SK-N-SH (cell line): Measurements from ENCODE around the gene SFXN3. TPM values are rescaled to one million over a fixed set of nuclear protein-coding genes. Genes with fewer than 3 reads are reported as not detected.

Source experiments
- CTCF ChIA-PET: fragments of 300-600, 350-600 bp; formaldehyde crosslinking; extraction: SDS; loops from one replicate; lab custom pipeline; 2021; lab: Yijun Ruan, JAX
- POLR2A ChIA-PET: fragments of 350-600 bp; sonication (Branson Sonifier 250); formaldehyde crosslinking; extraction: SDS; loops from one replicate; lab custom pipeline; 2020; ENCODE audit warnings: antibody characterized with exemption, inconsistent platforms; lab: Yijun Ruan, JAX
- DNase-seq: peaks from one replicate; pipeline ENCODE4 v3.0.0; 2012
- H2AFZ ChIP-seq: fragments of 200-600 bp; sonication (generic); 2 replicates; pipeline ENCODE4 v1.8.1; 2016; ENCODE audit warnings: antibody characterized with exemption, mild to moderate bottlenecking, low read depth
- H3F3A ChIP-seq: fragments of 200-600 bp; sonication (generic); replicated peaks from 2 replicates; pipeline ENCODE3; 2016; ENCODE audit warnings: antibody characterized with exemption, mild to moderate bottlenecking; ENCODE audit not compliant: insufficient read depth
- H3K27ac ChIP-seq, 2 experiments: fragments of 200-500 bp in 1 of 2; fragments of 200-600 bp in 1 of 2; sonication (Bioruptor generic) in 1 of 2; sonication (generic), shearing (Covaris generic) in 1 of 2; 2 replicates each; pipeline versions ENCODE4 v1.5.1 to v1.6.1; 2014 to 2016; ENCODE audit warnings: low read depth in 2 of 2, inconsistent platforms in 1 of 2, low read length in 1 of 2, mild to moderate bottlenecking in 1 of 2, mixed read lengths in 1 of 2
- H3K27me3 ChIP-seq: fragments of 200-600 bp; sonication (generic), shearing (Covaris generic); 2 replicates; pipeline ENCODE4 v1.6.1; 2016; ENCODE audit warnings: mixed run types; ENCODE audit not compliant: insufficient read depth
- H3K36me3 ChIP-seq, 2 experiments: fragments of 200-500 bp in 1 of 2; fragments of 200-600 bp in 1 of 2; sonication (Bioruptor generic) in 1 of 2; sonication (generic) in 1 of 2; replicated peaks in 1 of 2; 2 replicates each; pipeline versions ENCODE3 to v1.5.1; 2014 to 2016; ENCODE audit warnings: low read length in 1 of 2, mild to moderate bottlenecking in 1 of 2; ENCODE audit not compliant: insufficient read depth in 2 of 2, control insufficient read depth in 1 of 2
- H3K4me1 ChIP-seq, 2 experiments: fragments of 200-500 bp in 1 of 2; fragments of 200-600 bp in 1 of 2; sonication (Bioruptor generic) in 1 of 2; sonication (generic), shearing (Covaris generic) in 1 of 2; 2 replicates each; pipeline versions ENCODE4 v1.5.1 to v1.6.1; 2014 to 2016; ENCODE audit warnings: low read depth in 1 of 2, low read length in 1 of 2, mixed run types in 1 of 2; ENCODE audit not compliant: insufficient read depth in 2 of 2, control insufficient read depth in 1 of 2
- H3K4me2 ChIP-seq: fragments of 200-600 bp; sonication (generic), shearing (Covaris generic); 2 replicates; pipeline ENCODE4 v1.6.1; 2017; ENCODE audit warnings: mixed run types
- H3K4me3 ChIP-seq, 2 experiments: fragments of 200-500 bp in 1 of 2; fragments of 200-600 bp in 1 of 2; sonication (Bioruptor generic) in 1 of 2; sonication (generic), shearing (Covaris generic) in 1 of 2; 2 replicates each; pipeline versions ENCODE4 v1.5.1 to v1.8.1; 2014 to 2016; ENCODE audit warnings: low read depth in 2 of 2, inconsistent platforms in 1 of 2, low read length in 1 of 2, mild to moderate bottlenecking in 1 of 2, mixed read lengths in 1 of 2, moderate library complexity in 1 of 2
- H3K79me2 ChIP-seq: fragments of 200-600 bp; sonication (generic); 2 replicates; pipeline ENCODE4 v1.8.1; 2017; ENCODE audit warnings: mild to moderate bottlenecking; ENCODE audit not compliant: insufficient read depth
- H3K9ac ChIP-seq: fragments of 200-600 bp; sonication (generic); 2 replicates; pipeline ENCODE4 v1.6.1; 2017; ENCODE audit warnings: mixed run types
- H3K9me2 ChIP-seq: fragments of 200-600 bp; sonication (generic); 2 replicates; pipeline ENCODE4 v1.6.1; 2017; ENCODE audit warnings: mixed run types
- H3K9me3 ChIP-seq: fragments of 200-600 bp; sonication (generic); 2 replicates; pipeline ENCODE4 v1.6.1; 2017; ENCODE audit warnings: mixed run types, mild to moderate bottlenecking, moderate library complexity
- H4K20me1 ChIP-seq: fragments of 200-600 bp; sonication (generic); 2 replicates; pipeline ENCODE4 v1.6.1; 2017; ENCODE audit warnings: mild to moderate bottlenecking, mixed run types; ENCODE audit not compliant: insufficient read depth
- CHD2 ChIP-seq: fragments of 150-350 bp; IDR thresholded peaks from 2 replicates; pipeline ENCODE4 v1.6.1; 2018; ENCODE audit warnings: low read length; ENCODE audit not compliant: partially characterized antibody
- ELF1 ChIP-seq: IDR thresholded peaks from 2 replicates; pipeline ENCODE4 v1.4.0; 2012
- EP300 ChIP-seq, 2 experiments: IDR thresholded peaks; 2 replicates each; pipeline versions ENCODE4 v1.4.0 to v1.6.1; 2012; ENCODE audit warnings: borderline replicate concordance in 1 of 2, low read depth in 1 of 2, low read length in 1 of 2
- EZH2phosphoT487 ChIP-seq: fragments of 200-600 bp; sonication (generic); IDR thresholded peaks from 2 replicates; pipeline ENCODE4 v1.6.1; 2017; ENCODE audit warnings: low read depth, mixed run types, mild to moderate bottlenecking, antibody characterized with exemption, moderate library complexity, borderline replicate concordance
- FOSL2 ChIP-seq: IDR thresholded peaks from 2 replicates; pipeline ENCODE4 v1.4.0; 2012; ENCODE audit warnings: low read depth, mild to moderate bottlenecking, moderate library complexity, borderline replicate concordance
- MEF2A ChIP-seq: IDR thresholded peaks from 2 replicates; pipeline ENCODE4 v1.4.0; 2012; ENCODE audit warnings: low read depth, borderline replicate concordance
- NRF1 ChIP-seq: IDR thresholded peaks from 2 replicates; pipeline ENCODE4 v1.6.1; 2012; ENCODE audit warnings: low read depth, mild to moderate bottlenecking, low read length
- RAD21 ChIP-seq: IDR thresholded peaks from 2 replicates; pipeline ENCODE4 v1.6.1; 2012; ENCODE audit warnings: mild to moderate bottlenecking, low read length
- SMC3 ChIP-seq: IDR thresholded peaks from 2 replicates; pipeline ENCODE4 v1.6.1; 2012; ENCODE audit warnings: low read depth, low read length, improper control_type of control experiment
- TCF12 ChIP-seq: IDR thresholded peaks from 2 replicates; pipeline ENCODE4 v1.4.0; 2012
- WGBS: methylation state at CpG from one replicate; pipeline ENCODE4 v1.1.6; 2017; ENCODE audit warnings: low lambda C conversion rate; 5-methylcytosine and 5-hydroxymethylcytosine counted together
- polyA plus RNA-seq, 3 experiments: library from polyadenylated mRNA; depleted of rRNA; stranded (reverse); fragments of >200 nt; gene quantifications; 2 replicates each; pipeline ENCODE4 v1.2.3, GENCODE V29; 2012
- TF ChIP-seq, protein P1 (sequence below): fragments of 150-350 bp; IDR thresholded peaks from 2 replicates; pipeline ENCODE4 v1.6.1; 2017; ENCODE audit warnings: antibody characterized with exemption, low read length, low read depth, borderline replicate concordance
- TF ChIP-seq, protein P2 (sequence below): IDR thresholded peaks from 2 replicates; pipeline ENCODE4; 2012
- TF ChIP-seq, protein P3 (sequence below): IDR thresholded peaks from 2 replicates; pipeline ENCODE4 v1.4.0; 2012; ENCODE audit warnings: low read depth, borderline replicate concordance
- TF ChIP-seq, protein P4 (sequence below): IDR thresholded peaks from 2 replicates; pipeline ENCODE4 v1.4.0; 2012; ENCODE audit warnings: low read depth
- TF ChIP-seq, protein P5 (sequence below): fragments of 200-600 bp; sonication (generic); IDR thresholded peaks from 2 replicates; pipeline ENCODE4 v1.6.1; 2017; ENCODE audit warnings: antibody characterized with exemption, mild to moderate bottlenecking, moderate library complexity

SFXN3 gene
- polyA plus RNA-seq, 1 of the 3 experiments (the other 2 are of a cell fraction) = 142 TPM

DNA sequence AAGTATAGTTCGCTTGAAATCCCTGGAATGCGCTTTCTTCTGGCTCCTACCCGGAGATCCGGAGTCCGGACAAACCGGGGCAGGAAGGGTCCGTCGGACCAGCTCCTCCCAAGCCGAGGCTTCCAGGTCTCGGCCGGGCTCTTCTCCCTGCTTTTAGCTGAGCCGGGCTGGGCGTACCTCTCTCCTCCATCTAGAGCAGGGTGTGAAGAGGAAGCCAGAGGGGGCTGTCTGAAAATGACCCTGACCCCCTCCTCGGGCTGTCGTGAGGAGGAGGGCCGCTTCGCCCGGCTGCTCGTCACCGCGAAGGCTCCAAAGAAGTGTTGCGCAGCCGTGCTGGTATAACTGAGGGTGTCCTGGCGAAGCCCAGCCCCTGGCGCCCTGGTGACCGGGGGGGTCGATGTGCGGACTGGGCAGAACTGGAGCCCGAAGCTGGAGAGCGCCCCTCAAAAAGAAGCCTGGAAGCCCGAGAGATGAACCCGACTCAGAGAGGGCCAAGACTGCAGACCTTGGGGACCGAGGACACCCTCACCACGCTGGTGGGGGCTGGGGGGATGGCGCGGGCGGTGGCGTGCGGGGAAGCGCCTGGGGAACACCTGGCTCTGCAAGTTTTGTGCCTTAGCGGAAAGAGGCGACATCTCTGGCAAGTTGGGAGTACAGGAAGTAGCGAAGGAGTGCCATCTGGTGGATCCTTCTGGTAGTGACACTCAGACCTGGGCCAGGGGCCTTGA, 36.5 kb downstream of the SFXN3 start (continued):
- peak; percentile 57 for TF ChIP-seq CHD2
- TF ChIP-seq, protein P1, sequence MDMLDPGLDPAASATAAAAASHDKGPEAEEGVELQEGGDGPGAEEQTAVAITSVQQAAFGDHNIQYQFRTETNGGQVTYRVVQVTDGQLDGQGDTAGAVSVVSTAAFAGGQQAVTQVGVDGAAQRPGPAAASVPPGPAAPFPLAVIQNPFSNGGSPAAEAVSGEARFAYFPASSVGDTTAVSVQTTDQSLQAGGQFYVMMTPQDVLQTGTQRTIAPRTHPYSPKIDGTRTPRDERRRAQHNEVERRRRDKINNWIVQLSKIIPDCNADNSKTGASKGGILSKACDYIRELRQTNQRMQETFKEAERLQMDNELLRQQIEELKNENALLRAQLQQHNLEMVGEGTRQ = no peak
- TF ChIP-seq, protein P2, sequence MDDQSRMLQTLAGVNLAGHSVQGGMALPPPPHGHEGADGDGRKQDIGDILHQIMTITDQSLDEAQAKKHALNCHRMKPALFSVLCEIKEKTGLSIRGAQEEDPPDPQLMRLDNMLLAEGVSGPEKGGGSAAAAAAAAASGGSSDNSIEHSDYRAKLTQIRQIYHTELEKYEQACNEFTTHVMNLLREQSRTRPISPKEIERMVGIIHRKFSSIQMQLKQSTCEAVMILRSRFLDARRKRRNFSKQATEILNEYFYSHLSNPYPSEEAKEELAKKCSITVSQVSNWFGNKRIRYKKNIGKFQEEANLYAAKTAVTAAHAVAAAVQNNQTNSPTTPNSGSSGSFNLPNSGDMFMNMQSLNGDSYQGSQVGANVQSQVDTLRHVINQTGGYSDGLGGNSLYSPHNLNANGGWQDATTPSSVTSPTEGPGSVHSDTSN = no peak

DNA sequence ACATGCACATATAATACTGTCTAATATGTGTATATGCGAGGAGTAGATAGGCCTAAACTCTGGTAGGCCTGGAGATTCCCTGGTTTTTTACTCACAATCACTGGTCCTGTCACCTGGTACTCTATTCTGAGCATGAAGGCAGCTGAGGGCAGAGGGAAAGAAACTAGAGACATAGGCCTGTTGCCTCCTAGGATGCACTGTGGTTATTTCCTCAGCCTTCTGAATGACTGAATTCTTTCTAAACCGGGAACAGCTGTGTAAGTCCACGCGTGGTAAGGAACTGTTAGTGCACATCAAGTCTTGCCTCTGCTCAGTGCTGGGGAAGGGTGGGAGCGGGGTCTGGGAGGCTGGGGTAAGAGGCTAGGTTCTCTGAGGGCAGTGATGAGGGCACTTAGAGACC, 38.4 kb downstream of the SFXN3 start:
- no peak for DNase-seq
- no peaks in the 10 kb centered on the region for H3K9me2 ChIP-seq
- no peak overlapping the region for H3K4me2 ChIP-seq
- ChIA-PET CTCF (interaction anchor here (0.6 to 18.9 kb wide), 12 partner anchors 9 to 143 kb away, joined by 3 to 234 read pairs (median 20); partner anchors contain the start of genes PDZD7 and SFXN3), POLR2A (no interaction called here)
- no peak overlapping the region for H3K4me3 ChIP-seq
- TF ChIP-seq RAD21 (no peak), MEF2A (no peak), FOSL2 (no peak), SMC3 (no peak), ELF1 (no peak), CHD2 (no peak)
- TF ChIP-seq, protein P3, sequence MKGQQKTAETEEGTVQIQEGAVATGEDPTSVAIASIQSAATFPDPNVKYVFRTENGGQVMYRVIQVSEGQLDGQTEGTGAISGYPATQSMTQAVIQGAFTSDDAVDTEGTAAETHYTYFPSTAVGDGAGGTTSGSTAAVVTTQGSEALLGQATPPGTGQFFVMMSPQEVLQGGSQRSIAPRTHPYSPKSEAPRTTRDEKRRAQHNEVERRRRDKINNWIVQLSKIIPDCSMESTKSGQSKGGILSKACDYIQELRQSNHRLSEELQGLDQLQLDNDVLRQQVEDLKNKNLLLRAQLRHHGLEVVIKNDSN = no peak
- H3K9ac ChIP-seq = no peak overlapping the region
- no peak overlapping the region for H3K27ac ChIP-seq
- H3K27me3 ChIP-seq = 0 out of 2 replicates have a peak, but pooled peaks cover 12% of the 10 kb centered on the region
- H3K36me3 ChIP-seq = no peaks in the 10 kb centered on the region
- 87% methylated on average over 5 of the region's 5 CpGs for WGBS
- H3K9me3 ChIP-seq = no peaks in the 10 kb centered on the region
- H2AFZ ChIP-seq = no peak overlapping the region
- peaks cover 0 to 15% of the 10 kb centered on the region in 2 experiments; a peak in 1 of 4 replicates for H3K4me1 ChIP-seq
- H3K79me2 ChIP-seq = no peaks in the 10 kb centered on the region
- H3F3A ChIP-seq = peaks cover 4% of the 10 kb centered on the region
- H4K20me1 ChIP-seq = no peaks in the 10 kb centered on the region

DNA sequence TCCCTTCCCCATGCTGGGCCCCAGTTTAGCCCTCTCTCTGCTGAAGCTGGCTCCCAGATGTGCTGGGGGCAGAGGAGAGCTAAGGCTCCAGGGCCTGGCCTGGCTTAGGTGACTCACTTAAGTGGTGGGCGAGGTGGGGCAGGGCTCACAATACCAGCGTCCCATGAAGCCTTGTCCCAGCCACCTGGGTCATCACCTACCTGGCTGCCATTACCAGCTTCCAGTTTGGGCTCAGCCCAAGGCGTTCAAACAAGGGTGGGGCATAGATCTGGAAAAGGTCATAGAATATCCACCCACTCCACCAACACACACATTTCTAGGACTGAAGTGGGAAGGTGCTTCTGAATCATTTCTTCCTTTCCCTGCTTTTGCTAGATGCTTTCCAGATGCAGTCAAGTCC, 39.1 kb downstream of the SFXN3 start:
- Histone ChIP-seq H3F3A (peaks cover 4% of the 10 kb centered on the region), H3K4me2 (no peak overlapping the region), H4K20me1 (no peaks in the 10 kb centered on the region), H3K9me3 (no peaks in the 10 kb centered on the region), H3K27me3 (0 out of 2 replicates have a peak, but pooled peaks cover 14% of the 10 kb centered on the region), H3K27ac (no peak overlapping the region), H3K9me2 (no peaks in the 10 kb centered on the region), H3K9ac (no peak overlapping the region), H3K4me3 (no peak overlapping the region), H3K36me3 (no peaks in the 10 kb centered on the region), H3K79me2 (no peaks in the 10 kb centered on the region), H2AFZ (no peak overlapping the region), H3K4me1 (peaks cover 0 to 15% of the 10 kb centered on the region in 2 experiments; a peak in 1 of 4 replicates)
- POLR2A ChIA-PET = no interaction called here
- WGBS = no CpG with 5 or more reads among the region's 3 CpGs
- no peak for DNase-seq
- CTCF ChIA-PET = interaction anchor here (0.6 to 18.9 kb wide), 9 partner anchors 9 to 70 kb away, joined by 3 to 234 read pairs (median 25); partner anchors contain the start of genes PDZD7 and SFXN3
- TF ChIP-seq, protein P3 = no peak
- TF ChIP-seq TCF12 (no peak), EZH2phosphoT487 (no peak), NRF1 (no peak), EP300 (IDR thresholded peaks at IDR 0.05; ENCODE audit: borderline replicate concordance in 1 of 2, low read depth in 1 of 2, low read length in 1 of 2) (no peak)
- TF ChIP-seq, protein P2 = no peak
- TF ChIP-seq, protein P4, sequence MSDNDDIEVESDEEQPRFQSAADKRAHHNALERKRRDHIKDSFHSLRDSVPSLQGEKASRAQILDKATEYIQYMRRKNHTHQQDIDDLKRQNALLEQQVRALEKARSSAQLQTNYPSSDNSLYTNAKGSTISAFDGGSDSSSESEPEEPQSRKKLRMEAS = no peak
- TF ChIP-seq, protein P5, sequence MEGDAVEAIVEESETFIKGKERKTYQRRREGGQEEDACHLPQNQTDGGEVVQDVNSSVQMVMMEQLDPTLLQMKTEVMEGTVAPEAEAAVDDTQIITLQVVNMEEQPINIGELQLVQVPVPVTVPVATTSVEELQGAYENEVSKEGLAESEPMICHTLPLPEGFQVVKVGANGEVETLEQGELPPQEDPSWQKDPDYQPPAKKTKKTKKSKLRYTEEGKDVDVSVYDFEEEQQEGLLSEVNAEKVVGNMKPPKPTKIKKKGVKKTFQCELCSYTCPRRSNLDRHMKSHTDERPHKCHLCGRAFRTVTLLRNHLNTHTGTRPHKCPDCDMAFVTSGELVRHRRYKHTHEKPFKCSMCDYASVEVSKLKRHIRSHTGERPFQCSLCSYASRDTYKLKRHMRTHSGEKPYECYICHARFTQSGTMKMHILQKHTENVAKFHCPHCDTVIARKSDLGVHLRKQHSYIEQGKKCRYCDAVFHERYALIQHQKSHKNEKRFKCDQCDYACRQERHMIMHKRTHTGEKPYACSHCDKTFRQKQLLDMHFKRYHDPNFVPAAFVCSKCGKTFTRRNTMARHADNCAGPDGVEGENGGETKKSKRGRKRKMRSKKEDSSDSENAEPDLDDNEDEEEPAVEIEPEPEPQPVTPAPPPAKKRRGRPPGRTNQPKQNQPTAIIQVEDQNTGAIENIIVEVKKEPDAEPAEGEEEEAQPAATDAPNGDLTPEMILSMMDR = no peak
